Measurements from ENCODE around the gene NUBP2.
A peak's percentile ranks its signal among the peaks of the same experiment; 100 is the strongest.

The NUBP2 gene

GRCh38 chr16:1812732-1813163 is 30.0 kb downstream of the NUBP2 start:
- DNase-seq = peak; percentile 24

- no peak for DNase-seq
Observed at GRCh38 chr16:1815461-1815860, 32.7 kb downstream of the NUBP2 start.

GRCh38 chr16:1816396-1817275 is 33.9 kb downstream of the NUBP2 start:
- DNase-seq = no peak

GRCh38 chr16:1817276-1817589 is 34.5 kb downstream of the NUBP2 start:
- no peak for DNase-seq

- no peak for DNase-seq
Observed at GRCh38 chr16:1817716-1818115, 35.0 kb downstream of the NUBP2 start.

- DNase-seq = no peak
Observed at GRCh38 chr16:1818204-1818872, 35.6 kb downstream of the NUBP2 start.

- no peak for DNase-seq
Observed at GRCh38 chr16:1818873-1819525, 36.2 kb downstream of the NUBP2 start.

- DNase-seq = no peak
Observed at GRCh38 chr16:1819611-1820010, 36.9 kb downstream of the NUBP2 start.

- no peak for DNase-seq
Observed at GRCh38 chr16:1820096-1820945, 37.6 kb downstream of the NUBP2 start.

GRCh38 chr16:1820946-1821290 is 38.2 kb downstream of the NUBP2 start:
- DNase-seq = no peak

- DNase-seq = no peak
Observed at GRCh38 chr16:1821861-1822611, 39.3 kb downstream of the NUBP2 start.

- DNase-seq = no peak
Observed at GRCh38 chr16:1822801-1823200, 40.0 kb downstream of the NUBP2 start.

GRCh38 chr16:1823821-1824220 is 41.1 kb downstream of the NUBP2 start:
- no peak for DNase-seq

- no peak for DNase-seq
Observed at GRCh38 chr16:1825381-1825863, 42.7 kb downstream of the NUBP2 start.

- no peak for DNase-seq
Observed at GRCh38 chr16:1825864-1826690, 43.3 kb downstream of the NUBP2 start.

GRCh38 chr16:1826691-1827573 is 44.2 kb downstream of the NUBP2 start, which contains the start of the genes FAHD1 and HAGH:
FAHD1 (plus strand) TSS chr16:1827206; CDS start chr16:1827239, 33 bp downstream.
HAGH (minus strand) TSS chr16:1826825; CDS start chr16:1826787, 38 bp downstream.
- peak; percentile 89 for DNase-seq

- DNase-seq = no peak
Observed at GRCh38 chr16:1828645-1829410, 46.1 kb downstream of the NUBP2 start.

- DNase-seq = no peak
Observed at GRCh38 chr16:1830213-1830612, 47.5 kb downstream of the NUBP2 start.
